Subcutaneous abdominal adipose tissue (tissue), 5 donors: ENCODE data around the gene KCNIP1.

Source experiments
- H3K27ac ChIP-seq: one replicate; pipeline ENCODE4 v1.7.0; 2013; ENCODE audit warnings: low read depth, mild to moderate bottlenecking, inconsistent platforms, low read length, moderate library complexity
- H3K27me3 ChIP-seq, 5 donors: one replicate each; pipeline ENCODE4 v1.7.0; 2013; ENCODE audit warnings: low read length in 5 of 5, inconsistent platforms in 1 of 5; ENCODE audit not compliant: control insufficient read depth in 5 of 5, insufficient read depth in 4 of 5
- H3K36me3 ChIP-seq, 5 donors: one replicate each; pipeline ENCODE4 v1.7.0; 2013; ENCODE audit warnings: low read length in 5 of 5; ENCODE audit not compliant: control insufficient read depth in 5 of 5, insufficient read depth in 5 of 5
- H3K4me1 ChIP-seq, 5 donors: one replicate each; pipeline ENCODE4 v1.7.0; 2013; ENCODE audit warnings: low read length in 5 of 5, mild to moderate bottlenecking in 3 of 5, moderate library complexity in 1 of 5; ENCODE audit not compliant: control insufficient read depth in 5 of 5, insufficient read depth in 5 of 5
- H3K4me3 ChIP-seq, 5 donors: one replicate each; pipeline ENCODE4 v1.7.0; 2013; ENCODE audit warnings: low read length in 5 of 5, low read depth in 1 of 5
- H3K9ac ChIP-seq, 5 donors: one replicate each; pipeline ENCODE4 v1.7.0; 2013; ENCODE audit warnings: low read length in 5 of 5, mild to moderate bottlenecking in 4 of 5, moderate library complexity in 3 of 5
- H3K9me3 ChIP-seq, 5 donors: one replicate each; pipeline ENCODE4 v1.7.0; 2013; ENCODE audit warnings: low read length in 5 of 5; ENCODE audit not compliant: control insufficient read depth in 5 of 5
- donor health status: healthy.
- donor health status: healthy.
- donor health status: healthy.
- donor health status: healthy.
- donor health status: healthy.

The KCNIP1 gene

GRCh38 chr5:170617533-170618490, 114.0 kb downstream of the KCNIP1 start:
- Histone ChIP-seq H3K9me3 (no peaks in the 10 kb centered on the region), H3K9ac (no peak overlapping the region), H3K4me1 (no peaks in the 10 kb centered on the region), H3K27ac (no peak overlapping the region), H3K36me3 (no peaks in the 10 kb centered on the region), H3K4me3 (no peak overlapping the region), H3K27me3 (peaks cover 0 to 11% (median 3%) of the 10 kb centered on the region in 5 donors)

DNA sequence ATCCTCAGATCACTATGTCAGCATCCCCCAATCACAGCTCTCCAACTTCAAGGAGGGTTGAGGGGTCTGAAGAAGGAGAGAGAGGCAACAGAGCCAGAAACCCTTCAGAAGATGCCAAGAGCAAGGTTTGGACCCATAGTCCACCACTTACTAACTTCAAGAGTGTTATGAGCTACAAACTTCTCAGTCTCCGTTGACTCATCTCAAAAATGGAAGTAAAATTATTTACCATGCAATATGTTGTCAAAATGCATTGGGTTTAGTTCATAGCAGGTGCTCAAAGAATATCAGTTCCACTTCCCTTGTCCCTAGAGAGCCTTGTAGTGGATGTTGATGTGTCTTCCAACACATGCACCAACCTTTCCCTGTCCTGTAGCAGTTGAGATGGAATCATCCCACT, 116.0 kb downstream of the KCNIP1 start:
- H3K36me3 ChIP-seq: no peaks in the 10 kb centered on the region
- H3K9ac ChIP-seq: no peak overlapping the region
- peaks cover 0 to 8% (median 2%) of the 10 kb centered on the region in 5 donors for H3K27me3 ChIP-seq
- no peaks in the 10 kb centered on the region for H3K4me1 ChIP-seq
- H3K9me3 ChIP-seq: no peaks in the 10 kb centered on the region
- no peak overlapping the region for H3K4me3 ChIP-seq
- H3K27ac ChIP-seq: no peak overlapping the region

DNA sequence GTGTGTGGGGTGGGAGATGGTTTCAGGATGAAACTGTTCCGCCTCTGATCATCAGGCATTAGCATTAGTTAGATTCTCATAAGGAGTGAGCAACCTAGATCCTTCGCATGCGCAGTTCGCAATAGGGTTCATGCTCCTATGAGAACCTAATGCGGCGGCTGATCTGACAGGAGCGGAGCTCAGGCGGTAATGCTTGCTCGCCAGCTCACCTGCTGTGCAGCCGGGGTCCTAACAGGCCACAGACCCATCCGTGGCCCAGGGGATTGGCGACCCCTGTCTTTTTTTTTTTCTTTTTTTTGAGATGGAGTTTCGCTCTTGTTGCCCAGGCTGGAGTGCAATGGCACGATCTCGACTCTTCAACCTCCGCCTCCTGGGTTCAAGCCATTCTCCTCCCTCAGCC, 119.1 kb downstream of the KCNIP1 start:
- no peaks in the 10 kb centered on the region for H3K4me1 ChIP-seq
- no peak overlapping the region for H3K4me3 ChIP-seq
- H3K9ac ChIP-seq: no peak overlapping the region
- peaks cover 0 to 10% (median 2%) of the 10 kb centered on the region in 5 donors for H3K27me3 ChIP-seq
- H3K9me3 ChIP-seq: no peaks in the 10 kb centered on the region
- no peak overlapping the region for H3K27ac ChIP-seq
- no peaks in the 10 kb centered on the region for H3K36me3 ChIP-seq

DNA sequence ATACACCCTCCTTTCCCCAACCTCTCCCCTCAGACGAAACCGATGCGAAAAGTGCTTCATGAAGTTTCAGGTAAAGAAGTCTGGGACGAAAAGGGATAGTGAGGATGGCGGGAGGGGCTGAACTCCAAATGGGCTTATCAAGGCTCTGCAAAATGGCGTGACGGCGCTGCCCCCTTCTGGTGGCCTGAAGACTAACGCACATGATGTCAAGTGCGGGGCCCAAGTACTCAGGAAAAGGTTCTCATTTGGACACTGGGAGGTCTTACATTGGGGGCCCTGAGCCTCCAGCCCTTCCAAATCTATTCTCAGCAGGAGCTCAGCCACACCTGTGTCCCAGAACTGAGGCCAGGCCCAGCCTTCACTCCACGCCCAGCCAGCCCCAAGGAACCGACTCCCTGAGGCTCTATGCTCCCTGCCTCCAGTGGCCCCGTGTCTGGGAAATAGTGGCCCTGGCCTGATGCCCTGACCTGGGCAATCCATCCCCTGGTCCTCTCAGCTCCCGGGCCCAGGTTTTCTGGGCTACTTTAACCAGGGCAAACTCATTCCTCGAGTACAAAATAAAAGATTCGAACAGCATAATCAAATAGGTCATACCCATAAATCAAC, 119.9 kb downstream of the KCNIP1 start:
- H3K4me1 ChIP-seq: no peaks in the 10 kb centered on the region
- H3K27me3 ChIP-seq: peaks cover 0 to 8% (median 2%) of the 10 kb centered on the region in 5 donors
- no peaks in the 10 kb centered on the region for H3K9me3 ChIP-seq
- no peak overlapping the region for H3K4me3 ChIP-seq
- no peak overlapping the region for H3K9ac ChIP-seq
- H3K27ac ChIP-seq: no peak overlapping the region
- no peaks in the 10 kb centered on the region for H3K36me3 ChIP-seq

DNA sequence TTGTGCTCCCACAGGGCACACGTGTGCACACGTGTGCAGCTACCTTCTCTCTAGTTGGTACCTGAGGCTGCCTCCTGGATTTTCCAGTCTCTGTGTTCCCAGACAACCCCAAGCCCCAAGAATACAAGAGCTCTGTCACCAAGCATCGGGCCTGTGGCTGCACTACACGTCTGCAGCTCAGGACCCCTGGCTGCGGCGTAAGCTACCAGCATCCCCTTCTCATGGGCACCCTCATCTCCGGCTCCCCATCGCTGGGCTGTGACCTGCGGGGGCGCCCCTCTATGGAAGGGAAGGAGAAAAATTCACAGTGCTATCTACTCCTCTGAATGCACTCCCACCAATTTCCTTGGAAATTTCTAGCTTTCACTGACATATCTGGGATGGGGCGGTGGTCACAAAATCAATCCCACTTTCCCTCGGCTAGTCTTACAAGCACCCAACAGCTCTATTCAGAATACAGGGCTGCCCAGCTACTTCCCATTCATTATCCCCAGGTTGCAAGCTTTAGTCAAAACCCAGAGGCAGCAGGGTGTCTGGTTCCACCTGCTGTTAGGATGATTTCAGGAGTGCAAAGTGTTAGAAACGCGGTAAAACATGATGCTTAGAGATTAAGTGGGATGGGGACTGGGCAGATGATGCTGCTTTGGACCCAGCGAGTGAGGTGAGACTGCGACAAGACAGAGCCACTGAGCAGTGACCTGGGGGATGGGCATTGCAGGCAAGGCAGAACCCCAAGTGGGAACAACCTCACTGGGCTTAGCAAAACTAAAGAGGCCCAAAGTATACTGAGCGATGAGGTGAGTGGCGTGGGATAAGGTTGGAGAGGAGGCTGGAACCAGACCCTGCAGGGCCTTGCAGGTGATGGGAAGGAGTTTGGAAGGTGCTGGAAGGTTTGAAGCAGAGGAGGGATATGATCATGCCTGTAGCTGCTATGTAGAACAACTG, 121.7 kb downstream of the KCNIP1 start:
- H3K9ac ChIP-seq: no peak overlapping the region
- no peaks in the 10 kb centered on the region for H3K9me3 ChIP-seq
- H3K4me3 ChIP-seq: no peak overlapping the region
- H3K4me1 ChIP-seq: peaks cover 0 to under 1% (median 0%) of the 10 kb centered on the region in 5 donors
- peaks cover 0 to 6% (median 2%) of the 10 kb centered on the region in 5 donors for H3K27me3 ChIP-seq
- H3K27ac ChIP-seq: no peak overlapping the region
- H3K36me3 ChIP-seq: no peaks in the 10 kb centered on the region

- peaks cover 0 to 12% (median 8%) of the 10 kb centered on the region in 5 donors for H3K4me1 ChIP-seq
- no peak overlapping the region for H3K4me3 ChIP-seq
- no peaks in the 10 kb centered on the region for H3K9me3 ChIP-seq
- no peak overlapping the region for H3K9ac ChIP-seq
- H3K27me3 ChIP-seq: peaks cover 0 to 6% (median 2%) of the 10 kb centered on the region in 5 donors
- H3K36me3 ChIP-seq: no peaks in the 10 kb centered on the region
- no peak overlapping the region for H3K27ac ChIP-seq
Observed at GRCh38 chr5:170626507-170627150, 122.8 kb downstream of the KCNIP1 start.

DNA sequence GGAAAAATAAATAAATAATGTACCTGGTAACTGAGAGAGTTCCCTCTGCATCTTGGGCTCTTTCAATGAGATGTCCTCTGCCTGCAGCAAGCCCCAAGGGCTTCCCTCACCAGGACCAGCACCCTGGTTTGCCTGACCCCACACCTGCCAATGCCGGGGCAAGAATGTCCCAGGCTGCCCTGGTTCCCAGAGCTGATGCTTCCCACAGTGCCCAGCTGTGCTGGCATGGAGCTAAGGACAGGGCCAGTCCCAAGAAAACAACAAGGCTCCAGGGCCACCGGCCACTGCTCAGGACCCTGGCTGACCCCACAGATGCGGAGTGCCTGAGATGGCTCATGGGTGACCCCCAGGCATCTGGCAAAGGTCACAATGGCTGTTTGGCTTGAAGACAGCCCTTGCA, 123.5 kb downstream of the KCNIP1 start:
- Histone ChIP-seq H3K27ac (no peak overlapping the region), H3K4me3 (no peak overlapping the region), H3K36me3 (no peaks in the 10 kb centered on the region), H3K4me1 (peaks cover 2 to 18% (median 14%) of the 10 kb centered on the region in 5 donors), H3K9me3 (no peaks in the 10 kb centered on the region), H3K27me3 (peaks cover 0 to 6% (median 2%) of the 10 kb centered on the region in 5 donors), H3K9ac (no peak overlapping the region)

- Histone ChIP-seq H3K27ac (no peak overlapping the region), H3K9ac (no peak overlapping the region), H3K9me3 (no peaks in the 10 kb centered on the region), H3K4me1 (peaks cover 4 to 25% (median 22%) of the 10 kb centered on the region in 5 donors), H3K36me3 (no peaks in the 10 kb centered on the region), H3K4me3 (no peak overlapping the region), H3K27me3 (peaks cover 0 to 6% (median 2%) of the 10 kb centered on the region in 5 donors)
Observed at GRCh38 chr5:170628028-170628427, 124.2 kb downstream of the KCNIP1 start.
